LNCAP (cell line): ENCODE results near the gene ZNF318.

Experiments used
- CTCF ChIP-seq: fragments of 450-650 bp; IDR thresholded peaks from 2 replicates; pipeline ENCODE4 v1.5.1; 2017; ENCODE audit warnings: mild to moderate bottlenecking

The ZNF318 gene

GRCh38 chr6:43304361-43304760 lies 65.1 kb downstream of the ZNF318 start:
- no peak for TF ChIP-seq CTCF

- TF ChIP-seq CTCF, result no peak
Observed at GRCh38 chr6:43303751-43304331, 65.6 kb downstream of the ZNF318 start.

- no peak for TF ChIP-seq CTCF
Observed at GRCh38 chr6:43302126-43302525, 67.3 kb downstream of the ZNF318 start.

- TF ChIP-seq CTCF, result no peak
Observed at GRCh38 chr6:43301081-43301870, 68.2 kb downstream of the ZNF318 start.

GRCh38 chr6:43299338-43300293 lies 69.8 kb downstream of the ZNF318 start:
- no peak for TF ChIP-seq CTCF

GRCh38 chr6:43298565-43299337 lies 70.7 kb downstream of the ZNF318 start:
- no peak for TF ChIP-seq CTCF
